Activated CD4-positive, alpha-beta T cell treated with anti-CD3 and anti-CD28 coated beads, Interleukin-2, amount 10 ng/mL, durations not matched to agents 7 days and 5 days (primary cell): ENCODE data around the gene KLF16. TPM values are rescaled to one million over a fixed set of nuclear protein-coding genes. Genes with fewer than 3 reads are reported as not detected.

Source experiments
- CTCF ChIA-PET: fragments of 350-600 bp; sonication (Branson Sonifier 250); formaldehyde crosslinking; loops from one replicate; lab custom pipeline; 2021; ENCODE audit warnings: antibody characterized with exemption; lab: Charles Lee
- POLR2A ChIA-PET: fragments of 350-600 bp; sonication (Branson Sonifier 250); formaldehyde crosslinking; loops from one replicate; lab custom pipeline; 2021; ENCODE audit warnings: antibody characterized with exemption; lab: Charles Lee
- DNase-seq: peaks from one replicate; pipeline ENCODE4 v3.0.0-alpha.2; 2020
- H3K27ac Mint-ChIP-seq: one replicate; pipeline ENCODE4 v1.8.0; 2021; ENCODE audit warnings: mild to moderate bottlenecking, moderate library complexity, mixed read lengths
- H3K27me3 Mint-ChIP-seq: one replicate; pipeline ENCODE4 v1.8.0; 2021; ENCODE audit warnings: mixed read lengths
- H3K36me3 Mint-ChIP-seq: one replicate; pipeline ENCODE4 v1.8.0; 2021; ENCODE audit warnings: low read depth, mixed read lengths
- H3K4me1 Mint-ChIP-seq: one replicate; pipeline ENCODE4 v1.8.0; 2021; ENCODE audit warnings: mixed read lengths
- H3K4me3 Mint-ChIP-seq: one replicate; pipeline ENCODE4 v1.8.0; 2021; ENCODE audit warnings: mild to moderate bottlenecking, moderate library complexity, mixed read lengths
- H3K9me3 Mint-ChIP-seq: one replicate; pipeline ENCODE4 v1.8.0; 2021; ENCODE audit warnings: mixed read lengths
- microRNA-seq: library from miRNA; unstranded; fragments of <30 nt; microRNA quantifications from one replicate; pipeline ENCODE4 v1.2.0, GENCODE V29; 2021; ENCODE audit warnings: borderline microRNAs expressed, borderline replicate concordance
- total RNA-seq, 2 experiments: library from RNA; stranded (reverse); gene quantifications; one replicate each; pipeline ENCODE4 v1.2.3, GENCODE V29; 2021

KLF16 gene
- total RNA-seq, 2 experiments from 2014 or later, result 24.0 to 25.5 TPM

DNA sequence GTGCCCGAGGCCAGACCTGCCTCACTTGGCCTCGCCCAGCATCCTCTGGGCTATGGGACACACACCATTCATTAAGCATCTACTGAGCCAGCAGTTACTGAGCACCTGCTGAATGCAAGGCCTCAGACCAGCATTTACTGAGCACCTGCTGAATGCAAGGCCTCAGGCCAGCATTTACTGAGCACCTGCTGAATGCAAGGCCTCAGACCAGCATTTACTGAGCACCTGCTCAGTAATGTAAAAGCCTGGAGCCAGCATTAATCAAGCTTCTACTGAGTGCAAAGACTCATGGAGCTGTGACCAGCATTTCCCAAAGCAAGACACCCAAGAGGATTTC lies 55.0 kb downstream of the KLF16 start:
- no peak for DNase-seq
- Mint-ChIP-seq H3K36me3 (no peaks in the 10 kb centered on the region), H3K27ac (no peak overlapping the region), H3K9me3 (no peaks in the 10 kb centered on the region), H3K27me3 (no peaks in the 10 kb centered on the region), H3K4me3 (no peak overlapping the region), H3K4me1 (peaks cover 18% of the 10 kb centered on the region)
- CTCF ChIA-PET, result no interaction called here
- POLR2A ChIA-PET, result no interaction called here

DNA sequence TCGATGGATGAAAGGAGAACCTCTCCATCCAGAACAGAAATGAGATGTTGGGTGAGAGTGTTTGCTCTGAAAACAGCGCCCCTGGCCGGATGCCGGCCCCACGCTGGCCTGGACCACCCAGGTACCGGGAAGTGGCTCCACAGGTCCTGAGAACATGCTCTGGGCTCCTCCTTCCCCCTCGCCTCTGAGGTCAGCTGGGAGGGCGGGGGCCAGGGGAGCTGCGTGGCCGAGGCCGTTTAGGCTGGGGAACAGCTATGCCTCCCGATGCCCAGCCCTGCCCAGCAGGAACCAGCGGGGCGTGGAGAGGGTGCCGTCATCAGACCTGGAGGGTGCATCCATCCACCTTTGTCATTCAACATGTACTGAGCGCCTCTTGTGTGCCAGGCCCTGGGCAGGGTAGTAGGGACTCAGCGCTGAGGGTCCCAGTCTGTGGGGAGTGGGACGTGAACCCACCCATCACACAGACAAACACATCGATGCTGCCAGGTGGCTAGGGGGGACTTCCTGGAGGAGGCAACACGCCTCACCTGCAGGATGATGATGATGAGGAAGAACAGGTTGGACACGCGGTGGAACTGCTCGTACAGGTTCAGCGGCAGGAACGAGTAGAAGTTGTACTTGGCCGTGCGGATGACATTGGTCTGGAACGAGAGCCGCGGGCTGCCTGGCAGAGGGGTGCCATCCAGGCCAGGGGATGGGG lies 55.5 kb downstream of the KLF16 start:
- no peaks in the 10 kb centered on the region for H3K27me3 Mint-ChIP-seq

DNA sequence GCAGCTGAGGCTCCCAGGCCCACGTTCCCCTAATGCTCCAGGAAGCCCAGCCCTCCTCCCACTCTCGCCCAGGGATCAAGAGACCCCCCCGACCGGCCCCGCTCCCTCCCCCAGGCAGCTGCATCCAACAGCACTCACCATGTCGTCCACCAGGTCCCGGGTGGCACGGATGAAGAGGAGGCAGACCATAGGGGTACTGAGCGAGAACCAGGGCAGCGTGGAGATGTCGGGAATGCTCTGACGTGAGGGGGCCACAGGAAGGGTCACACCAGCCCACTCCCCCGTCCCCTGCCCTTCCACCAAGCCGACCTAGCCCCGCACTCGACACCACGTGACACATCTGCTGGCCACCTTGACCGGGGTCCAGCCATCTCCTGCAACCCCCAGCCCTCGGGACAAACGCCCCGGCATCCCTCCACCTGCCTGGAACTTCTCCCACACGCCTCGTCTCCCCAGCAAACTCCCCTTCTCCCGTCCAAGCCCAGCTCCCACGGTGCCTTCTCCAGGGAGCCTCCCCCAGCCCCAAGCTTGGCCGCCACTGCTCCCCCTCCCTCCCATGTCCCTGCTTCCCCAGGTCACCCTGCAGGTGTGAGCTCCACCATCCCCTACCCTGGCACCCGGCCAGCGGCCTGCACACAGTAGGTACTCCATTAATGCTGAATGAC lies 56.2 kb downstream of the KLF16 start:
- CTCF ChIA-PET, result interaction anchor here (0.6 to 2.5 kb wide), 3 partner anchors 12 to 22 kb away, joined by 3 to 6 read pairs (median 3); no protein-coding TSS in a partner anchor
- no peak overlapping the region for H3K4me3 Mint-ChIP-seq
- no peaks in the 10 kb centered on the region for H3K36me3 Mint-ChIP-seq
- no peaks in the 10 kb centered on the region for H3K9me3 Mint-ChIP-seq
- no peak for DNase-seq
- H3K27me3 Mint-ChIP-seq, result no peaks in the 10 kb centered on the region
- POLR2A ChIA-PET, result interaction anchor here (0.6 kb wide), 1 partner anchor 1379 kb away, joined by 3 read pairs; no protein-coding TSS in a partner anchor
- no peak overlapping the region for H3K27ac Mint-ChIP-seq
- peaks cover 9% of the 10 kb centered on the region for H3K4me1 Mint-ChIP-seq

More for the DNA sequence above, 55.5 kb downstream of the KLF16 start:
- Mint-ChIP-seq H3K36me3 (no peaks in the 10 kb centered on the region), H3K27ac (peak overlapping the region; percentile 46), H3K4me3 (no peak overlapping the region), H3K4me1 (peaks cover 14% of the 10 kb centered on the region), H3K9me3 (no peaks in the 10 kb centered on the region)
- ChIA-PET CTCF (interaction anchor here (0.7 to 2.5 kb wide), 2 partner anchors 13 to 18 kb away, joined by 3 to 6 read pairs; no protein-coding TSS in a partner anchor), POLR2A (no interaction called here)
- DNase-seq, result no peak

DNA sequence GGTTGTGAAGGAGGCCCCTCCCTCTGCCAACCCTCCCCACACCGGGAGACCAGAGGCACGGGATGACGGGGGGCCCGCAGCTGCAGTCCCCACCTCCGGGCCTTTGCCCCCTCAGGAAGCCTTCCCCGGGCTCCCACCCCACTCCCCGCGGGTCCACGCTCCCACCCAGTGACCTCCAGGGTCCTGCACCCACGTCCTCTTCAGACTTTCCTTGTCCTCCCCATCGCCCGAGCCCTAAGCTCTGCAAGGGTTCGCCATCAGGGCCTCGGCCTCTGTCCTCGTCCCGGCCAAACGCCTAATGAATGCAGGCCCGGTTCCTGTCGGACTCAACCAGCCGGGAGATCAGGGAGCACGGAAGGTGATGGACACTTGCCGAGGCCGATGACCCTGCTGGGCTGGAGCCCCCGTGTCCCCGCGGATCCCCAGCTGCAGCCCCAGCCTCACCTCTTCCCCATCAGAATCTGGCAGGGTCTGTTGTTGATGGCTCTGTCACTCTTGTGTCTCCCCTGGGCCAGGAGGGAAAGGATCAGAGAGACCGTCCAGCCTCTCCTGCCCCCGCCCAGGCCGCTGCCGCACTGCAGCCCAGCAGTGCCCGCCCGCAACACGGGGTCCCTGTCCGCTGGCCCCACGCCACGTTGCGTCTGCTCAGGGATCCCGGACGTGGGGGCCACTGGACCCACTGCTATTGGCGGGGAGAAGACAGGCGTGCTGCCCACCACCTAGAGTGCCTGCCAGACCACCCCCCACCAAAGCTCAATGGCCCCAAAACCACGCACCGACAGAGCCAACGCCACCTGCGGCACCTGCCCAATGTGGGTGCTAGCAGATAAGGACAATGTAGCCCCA lies 57.0 kb downstream of the KLF16 start:
- peaks cover 7% of the 10 kb centered on the region for H3K4me1 Mint-ChIP-seq
- ChIA-PET POLR2A (no interaction called here), CTCF (interaction anchor here (0.6 to 2.5 kb wide), 2 partner anchors 11 to 23 kb away, joined by 3 to 6 read pairs; no protein-coding TSS in a partner anchor)
- no peak overlapping the region for H3K27ac Mint-ChIP-seq
- H3K9me3 Mint-ChIP-seq, result no peaks in the 10 kb centered on the region
- no peak overlapping the region for H3K4me3 Mint-ChIP-seq
- no peaks in the 10 kb centered on the region for H3K27me3 Mint-ChIP-seq
- H3K36me3 Mint-ChIP-seq, result peaks cover 2% of the 10 kb centered on the region
- no peak for DNase-seq

DNA sequence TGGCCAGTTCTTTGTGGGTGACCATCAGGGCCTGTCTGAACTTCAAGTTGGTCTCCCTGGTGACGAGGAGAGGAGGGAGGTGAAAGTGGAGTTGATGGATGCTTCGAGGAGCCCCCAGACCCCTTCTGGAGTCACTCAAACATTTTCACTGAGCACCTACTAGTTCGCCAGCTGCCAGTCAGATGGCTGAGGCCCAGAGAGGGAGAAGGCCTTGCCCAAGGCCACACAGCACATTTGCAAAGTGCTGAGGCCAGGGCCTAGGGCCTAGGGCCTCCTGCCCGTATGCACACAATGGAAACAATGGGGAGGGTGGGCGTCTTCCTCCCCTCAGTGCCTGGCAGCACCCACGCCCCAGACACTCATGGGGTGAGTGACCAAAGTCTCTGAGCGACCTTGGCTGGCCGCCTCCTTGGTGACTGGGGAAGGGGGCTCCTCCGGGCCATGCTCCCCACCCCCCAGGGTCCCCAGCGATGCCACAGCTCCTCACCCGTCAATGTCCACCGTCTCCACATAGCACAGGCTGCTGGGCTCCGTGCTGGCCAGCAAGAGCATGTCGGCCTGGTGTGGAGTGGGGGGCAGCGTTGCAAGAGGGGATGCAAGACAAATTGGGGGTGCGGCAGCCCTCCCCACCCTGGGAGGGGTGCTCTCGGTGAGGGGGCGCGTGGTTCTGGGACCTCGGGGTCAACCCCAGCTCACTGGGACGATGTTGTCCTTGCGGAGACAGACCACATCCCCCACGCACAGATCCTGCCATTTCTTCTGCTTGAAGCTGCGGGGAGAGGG lies 57.8 kb downstream of the KLF16 start:
- Mint-ChIP-seq H3K27ac (no peak overlapping the region), H3K36me3 (peaks cover 2% of the 10 kb centered on the region), H3K4me3 (no peak overlapping the region), H3K9me3 (no peaks in the 10 kb centered on the region), H3K27me3 (no peaks in the 10 kb centered on the region), H3K4me1 (no peaks in the 10 kb centered on the region)
- ChIA-PET POLR2A (no interaction called here), CTCF (interaction anchor here (2.5 kb wide), 1 partner anchor 11 kb away, joined by 6 read pairs; no protein-coding TSS in a partner anchor)
- no peak for DNase-seq

DNA sequence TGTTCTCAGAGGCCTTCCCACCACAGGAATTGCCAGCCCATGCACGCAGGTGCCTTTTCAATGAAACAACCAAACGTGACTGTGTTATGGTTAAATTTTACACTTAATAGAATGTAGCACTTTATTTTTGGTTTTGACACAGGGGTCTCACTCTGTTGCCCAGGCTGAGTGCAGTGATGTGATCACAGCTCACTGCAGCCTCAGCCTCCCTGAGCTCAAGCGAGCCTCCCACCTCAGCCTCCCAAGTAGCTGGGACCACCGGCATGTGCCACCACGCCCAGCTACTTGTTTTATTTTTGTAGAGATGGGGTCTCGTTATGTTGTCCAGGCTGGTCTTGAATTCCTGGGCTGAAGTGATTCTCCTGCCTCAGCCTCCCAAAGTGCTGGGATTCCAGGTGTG lies 58.5 kb downstream of the KLF16 start:
- ChIA-PET CTCF (no interaction called here), POLR2A (no interaction called here)
- no peak overlapping the region for H3K27ac Mint-ChIP-seq
- H3K4me1 Mint-ChIP-seq, result no peaks in the 10 kb centered on the region
- H3K4me3 Mint-ChIP-seq, result no peak overlapping the region
- H3K36me3 Mint-ChIP-seq, result peaks cover 6% of the 10 kb centered on the region
- H3K27me3 Mint-ChIP-seq, result no peaks in the 10 kb centered on the region
- no peak for DNase-seq
- H3K9me3 Mint-ChIP-seq, result no peaks in the 10 kb centered on the region

Small RNA genes within 50 kb of the gene (microRNA-seq; reads per million reads assigned to microRNA genes)
- gene MIR1909, result 1.1 reads per million

Other genes starting within 250 kb of the KLF16 start
- gene TCF3, start 211.0 kb downstream of the KLF16 start, total RNA-seq, result 10 to 100 TPM; 84.5 to 85.9 TPM
- gene ONECUT3, start 110.1 kb downstream of the KLF16 start, total RNA-seq, result not detected
- 10 to 100 TPM; 22.2 to 28.8 TPM for gene ATP8B3, start 51.3 kb downstream of the KLF16 start, total RNA-seq
- gene REXO1, start 15.1 kb downstream of the KLF16 start, total RNA-seq, result 10 to 100 TPM; 44.2 to 54.7 TPM
- gene ABHD17A, start 21.9 kb upstream of the KLF16 start, total RNA-seq, result 100 to 1,000 TPM; 180 TPM
- 10 to 100 TPM; 10.6 to 13.3 TPM for gene ADAT3, start 41.8 kb upstream of the KLF16 start, total RNA-seq
- gene SCAMP4, start 41.8 kb upstream of the KLF16 start, total RNA-seq, result 10 to 100 TPM; 27.5 to 37.9 TPM
- gene CSNK1G2, start 77.6 kb upstream of the KLF16 start, total RNA-seq, result 100 to 1,000 TPM; 112 to 119 TPM
- gene BTBD2, start 152.1 kb upstream of the KLF16 start, total RNA-seq, result 10 to 100 TPM; 61.3 to 66.3 TPM
- gene MKNK2, start 187.7 kb upstream of the KLF16 start, total RNA-seq, result 100 to 1,000 TPM; 198 to 228 TPM
- gene MOB3A, start 232.7 kb upstream of the KLF16 start, total RNA-seq, result 100 to 1,000 TPM; 217 to 239 TPM
- 1 to 10 TPM; 7.5 to 9.9 TPM for gene IZUMO4, start 233.3 kb upstream of the KLF16 start, total RNA-seq